ENCODE results near the gene TSR3.
A peak's percentile ranks its signal among the peaks of the same experiment; 100 is the strongest.

TSR3 gene

DNA sequence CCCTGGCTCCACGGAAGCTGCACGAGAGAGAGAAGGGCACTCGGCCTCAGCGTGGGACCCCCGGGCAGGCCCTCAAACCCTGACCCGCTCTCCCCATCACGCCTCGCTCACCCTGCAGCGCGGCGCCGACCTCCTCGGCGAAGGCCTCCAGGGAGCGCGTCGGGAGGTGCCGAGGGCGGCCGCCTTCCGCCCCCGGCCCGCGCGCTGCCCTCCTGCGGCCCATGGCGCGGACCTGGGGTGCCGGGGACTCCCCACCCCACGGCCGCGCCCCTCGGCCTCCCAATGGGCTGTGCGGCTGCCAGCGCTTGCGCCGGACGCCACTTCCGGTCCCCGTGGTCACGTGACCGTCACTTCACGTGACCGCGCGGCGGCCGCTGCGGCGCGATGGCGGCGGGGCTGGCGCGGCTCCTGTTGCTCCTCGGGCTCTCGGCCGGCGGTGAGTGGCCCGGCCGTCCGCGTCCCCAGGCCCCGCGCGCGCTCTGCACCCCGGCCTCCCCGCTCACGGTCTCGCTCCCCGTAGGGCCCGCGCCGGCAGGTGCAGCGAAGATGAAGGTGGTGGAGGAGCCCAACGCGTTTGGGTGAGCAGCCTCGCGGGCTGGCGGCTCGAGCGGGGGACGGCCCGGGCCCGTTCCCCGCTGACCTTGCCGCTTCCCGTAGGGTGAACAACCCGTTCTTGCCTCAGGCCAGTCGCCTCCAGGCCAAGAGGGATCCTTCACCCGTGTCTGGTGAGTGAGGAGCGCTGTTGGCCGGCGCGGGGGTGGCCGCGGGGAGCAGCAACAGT is at the start of gene TSR3, which contains the start of gene GNPTG:
TSR3 (minus strand) TSS at position 297 of the 781 bp plus-strand sequence; CDS start at position 223, 74 bp downstream.
GNPTG (plus strand) TSS at position 350 of the 781 bp plus-strand sequence; CDS start at position 385, 35 bp downstream.
- H3K9ac ChIP-seq (ENCODE audit: low read length), result peak within 1 kb of the TSS; percentile 82
- no peaks in the 10 kb centered on the region for H3K27me3 ChIP-seq (ENCODE audit: control insufficient read depth, insufficient read depth, low read length)
- peak within 1 kb of the TSS; percentile 35; the same call in 1 of the 2 replicates for H3K27ac ChIP-seq (ENCODE audit: low read depth, low read length)
- H3K4me1 ChIP-seq (ENCODE audit: control insufficient read depth, insufficient read depth, low read length), result peaks cover 9% of the 10 kb centered on the region
- H3K36me3 ChIP-seq (ENCODE audit: control insufficient read depth, insufficient read depth, low read length), result peaks cover 30% of the 10 kb centered on the region
- H3K4me3 ChIP-seq (ENCODE audit: low read depth, low read length), result peak within 1 kb of the TSS; percentile 87
- H3K9me3 ChIP-seq (ENCODE audit: control insufficient read depth, insufficient read depth, low read depth, low read length), result no peaks in the 10 kb centered on the region

DNA sequence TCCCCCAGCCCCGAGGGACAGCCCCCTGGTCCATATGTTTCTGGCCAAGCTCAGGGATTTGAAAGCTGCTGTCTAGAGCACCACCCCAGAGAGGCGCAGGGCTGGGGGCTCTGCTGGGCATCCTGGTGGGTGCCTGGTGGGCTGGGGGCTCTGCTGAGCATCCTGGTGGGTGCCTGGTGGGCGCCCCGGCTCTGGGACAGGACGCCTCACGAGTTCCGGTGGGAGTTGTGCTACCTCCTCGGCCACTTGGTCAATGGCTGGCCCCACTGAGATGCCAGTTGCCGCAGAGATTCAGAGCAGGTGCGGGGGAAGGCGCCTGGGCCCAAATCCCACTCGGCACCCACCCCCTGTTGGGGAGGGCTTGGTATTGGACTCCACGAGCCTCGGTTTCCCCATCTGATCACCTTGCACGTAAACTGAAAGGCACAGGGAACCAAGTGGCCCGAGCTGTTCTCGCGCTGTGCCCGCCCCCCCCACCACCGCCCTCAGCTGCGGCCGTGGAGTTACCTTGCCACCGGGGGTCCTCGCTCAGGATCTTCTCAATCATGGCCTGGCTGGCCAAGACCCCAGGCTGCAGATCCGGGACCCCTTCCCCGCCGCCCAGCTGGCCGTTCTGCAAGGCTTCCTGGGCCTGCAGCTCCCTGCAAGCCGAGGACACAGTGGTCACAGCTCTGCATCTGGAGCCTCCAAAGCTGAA is 49.5 kb upstream of the TSR3 start:
- no peak overlapping the region for H3K9ac ChIP-seq (ENCODE audit: low read length)
- H3K27me3 ChIP-seq (ENCODE audit: control insufficient read depth, insufficient read depth, low read length), result no peaks in the 10 kb centered on the region
- no peaks in the 10 kb centered on the region for H3K9me3 ChIP-seq (ENCODE audit: control insufficient read depth, insufficient read depth, low read depth, low read length)
- H3K27ac ChIP-seq (ENCODE audit: low read depth, low read length), result no peak overlapping the region
- H3K36me3 ChIP-seq (ENCODE audit: control insufficient read depth, insufficient read depth, low read length), result peaks cover 33% of the 10 kb centered on the region
- no peaks in the 10 kb centered on the region for H3K4me1 ChIP-seq (ENCODE audit: control insufficient read depth, insufficient read depth, low read length)
- no peak overlapping the region for H3K4me3 ChIP-seq (ENCODE audit: low read depth, low read length)

DNA sequence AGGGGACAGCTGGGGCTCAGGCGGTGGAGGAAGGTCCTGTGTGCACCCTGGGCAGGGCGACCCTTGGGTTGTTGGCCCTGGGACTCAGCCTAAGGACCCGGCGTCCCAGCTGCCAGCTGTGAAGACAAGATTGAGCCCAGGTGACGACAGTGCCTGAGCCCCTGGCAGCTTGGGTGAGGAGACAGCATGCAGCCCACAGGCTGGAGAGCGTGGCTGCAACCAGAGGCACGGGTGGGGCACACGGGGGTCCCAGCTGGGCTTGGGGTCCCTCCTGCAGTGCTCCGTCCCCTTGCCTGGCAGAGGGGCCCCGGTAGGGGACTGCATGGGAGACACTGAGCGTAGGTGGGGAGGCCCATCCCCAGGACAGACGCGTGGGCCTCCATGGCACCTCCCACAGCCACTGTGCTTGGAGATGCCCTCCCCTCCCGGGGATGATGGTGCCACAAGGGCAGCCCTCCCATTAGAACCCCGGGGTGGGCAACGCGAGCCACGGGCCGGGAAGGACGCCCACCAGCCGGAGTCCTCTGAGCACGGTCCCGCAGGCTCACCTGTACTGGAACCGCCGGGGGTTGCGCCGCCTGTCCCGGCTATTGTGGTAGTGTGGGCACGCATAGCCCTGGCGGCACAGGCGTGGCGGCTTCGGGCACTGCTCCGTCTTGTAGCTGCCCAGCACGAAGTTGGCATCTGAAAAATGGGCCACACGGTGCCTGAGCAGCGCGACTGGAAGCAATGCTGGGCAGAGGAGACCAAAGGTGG is 47.3 kb upstream of the TSR3 start:
- no peaks in the 10 kb centered on the region for H3K4me1 ChIP-seq (ENCODE audit: control insufficient read depth, insufficient read depth, low read length)
- no peak overlapping the region for H3K4me3 ChIP-seq (ENCODE audit: low read depth, low read length)
- H3K9ac ChIP-seq (ENCODE audit: low read length), result no peak overlapping the region
- no peaks in the 10 kb centered on the region for H3K27me3 ChIP-seq (ENCODE audit: control insufficient read depth, insufficient read depth, low read length)
- H3K27ac ChIP-seq (ENCODE audit: low read depth, low read length), result no peak overlapping the region
- peaks cover 34% of the 10 kb centered on the region for H3K36me3 ChIP-seq (ENCODE audit: control insufficient read depth, insufficient read depth, low read length)
- no peaks in the 10 kb centered on the region for H3K9me3 ChIP-seq (ENCODE audit: control insufficient read depth, insufficient read depth, low read depth, low read length)

DNA sequence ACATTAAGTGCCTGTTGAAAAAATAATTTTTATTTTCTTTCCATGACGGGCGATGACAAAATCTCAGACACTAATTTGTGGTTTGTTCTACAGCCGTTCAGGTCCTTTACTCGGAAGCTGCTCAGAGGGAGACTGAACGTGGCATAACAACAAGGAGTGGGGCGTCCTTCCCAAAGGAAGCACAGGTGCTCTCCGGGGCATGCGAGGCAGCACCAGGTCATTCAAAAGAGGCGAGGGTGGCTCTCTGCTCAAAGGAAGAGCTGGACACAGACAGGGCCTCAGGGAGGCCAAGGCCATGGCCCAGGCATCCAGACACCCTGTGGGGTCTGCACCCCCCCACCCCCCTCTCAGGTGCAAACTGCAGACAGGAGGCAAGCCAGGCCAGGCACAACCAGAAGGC is 46.7 kb upstream of the TSR3 start:
- Histone ChIP-seq H3K36me3 (ENCODE audit: control insufficient read depth, insufficient read depth, low read length) (peaks cover 41% of the 10 kb centered on the region), H3K4me1 (ENCODE audit: control insufficient read depth, insufficient read depth, low read length) (no peaks in the 10 kb centered on the region), H3K4me3 (ENCODE audit: low read depth, low read length) (no peak overlapping the region), H3K9me3 (ENCODE audit: control insufficient read depth, insufficient read depth, low read depth, low read length) (no peaks in the 10 kb centered on the region), H3K9ac (ENCODE audit: low read length) (no peak overlapping the region), H3K27me3 (ENCODE audit: control insufficient read depth, insufficient read depth, low read length) (no peaks in the 10 kb centered on the region), H3K27ac (ENCODE audit: low read depth, low read length) (no peak overlapping the region)

DNA sequence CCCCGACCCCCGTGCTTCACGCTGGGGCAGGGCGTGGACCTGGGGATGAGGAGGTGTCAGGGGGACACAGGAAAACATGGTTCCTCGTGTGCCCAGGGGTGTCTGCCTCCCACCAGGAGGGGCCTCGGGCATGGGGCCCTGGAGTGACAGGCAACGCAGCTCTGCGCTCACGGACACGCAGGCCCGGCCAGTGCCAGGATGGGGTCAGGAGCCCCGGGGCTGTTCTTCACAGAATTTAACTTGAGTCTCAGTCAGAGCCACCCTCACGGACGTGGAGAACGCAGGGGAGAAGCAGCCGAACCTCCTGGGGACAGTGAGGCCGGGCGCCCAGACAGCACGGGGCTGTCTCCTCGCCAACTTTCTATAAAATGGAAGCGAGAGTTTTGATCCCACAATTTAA is 46.1 kb upstream of the TSR3 start:
- H3K9ac ChIP-seq (ENCODE audit: low read length), result no peak overlapping the region
- no peaks in the 10 kb centered on the region for H3K27me3 ChIP-seq (ENCODE audit: control insufficient read depth, insufficient read depth, low read length)
- H3K36me3 ChIP-seq (ENCODE audit: control insufficient read depth, insufficient read depth, low read length), result peaks cover 41% of the 10 kb centered on the region
- H3K27ac ChIP-seq (ENCODE audit: low read depth, low read length), result no peak overlapping the region
- no peaks in the 10 kb centered on the region for H3K4me1 ChIP-seq (ENCODE audit: control insufficient read depth, insufficient read depth, low read length)
- no peak overlapping the region for H3K4me3 ChIP-seq (ENCODE audit: low read depth, low read length)
- H3K9me3 ChIP-seq (ENCODE audit: control insufficient read depth, insufficient read depth, low read depth, low read length), result no peaks in the 10 kb centered on the region

DNA sequence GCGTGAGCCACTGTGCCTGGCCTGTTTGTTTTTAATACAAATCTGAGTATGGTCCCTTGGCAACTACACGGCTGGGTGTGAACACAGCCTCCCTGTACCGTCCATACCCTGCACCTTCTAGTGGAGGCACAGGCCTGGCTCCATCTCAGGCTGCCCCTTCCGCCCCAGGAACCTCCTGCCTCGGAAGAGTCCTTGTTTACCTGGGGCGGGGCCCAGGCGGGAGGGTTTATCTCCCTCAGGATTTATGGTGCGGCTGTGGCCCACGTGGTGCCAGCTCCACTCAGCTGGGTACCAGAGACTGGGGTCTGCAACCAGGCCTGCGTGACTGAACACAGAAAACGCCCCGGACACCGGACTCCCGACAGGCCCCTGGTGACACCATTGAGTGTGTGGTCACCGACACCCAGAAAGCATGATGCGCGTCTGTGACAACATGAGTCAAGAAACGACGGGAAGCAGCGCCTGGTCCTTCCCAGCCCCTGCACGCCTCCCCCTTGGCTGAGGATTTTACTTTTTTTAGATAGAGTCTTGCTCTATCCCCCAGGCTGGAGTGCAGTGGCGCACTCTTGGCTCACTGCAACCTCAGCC is 43.9 kb upstream of the TSR3 start:
- Histone ChIP-seq H3K4me1 (ENCODE audit: control insufficient read depth, insufficient read depth, low read length) (no peaks in the 10 kb centered on the region), H3K4me3 (ENCODE audit: low read depth, low read length) (no peak overlapping the region), H3K36me3 (ENCODE audit: control insufficient read depth, insufficient read depth, low read length) (peaks cover 36% of the 10 kb centered on the region), H3K27me3 (ENCODE audit: control insufficient read depth, insufficient read depth, low read length) (no peaks in the 10 kb centered on the region), H3K9ac (ENCODE audit: low read length) (no peak overlapping the region), H3K27ac (ENCODE audit: low read depth, low read length) (no peak overlapping the region), H3K9me3 (ENCODE audit: control insufficient read depth, insufficient read depth, low read depth, low read length) (no peaks in the 10 kb centered on the region)

DNA sequence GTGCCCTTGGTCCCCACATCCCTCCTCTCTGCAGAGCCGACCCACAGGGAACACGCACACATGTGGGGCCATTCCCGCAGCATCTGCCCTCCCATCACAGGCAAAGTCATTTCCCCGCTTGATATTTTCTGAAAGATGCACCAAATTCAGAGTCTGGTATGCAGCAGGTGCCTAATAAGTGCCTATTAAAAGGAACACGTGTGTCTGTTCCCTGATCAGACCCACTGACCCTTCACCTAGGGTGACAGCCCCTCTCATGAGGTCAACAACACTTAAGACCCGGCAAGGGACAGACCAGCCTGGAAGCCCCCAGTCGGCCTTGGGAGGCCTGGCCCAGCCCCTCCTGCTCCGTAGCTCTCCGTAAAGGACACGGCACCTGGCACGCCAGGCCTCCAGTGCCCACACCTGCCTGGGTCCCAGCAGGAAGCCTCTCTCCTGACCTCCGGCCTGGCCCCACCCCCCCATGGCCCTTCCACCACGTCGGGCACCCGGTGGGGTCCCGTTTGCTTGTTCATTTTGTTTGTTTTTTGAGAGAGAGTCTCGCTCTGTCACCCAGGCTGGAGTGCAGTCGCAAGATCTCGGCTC is 42.8 kb upstream of the TSR3 start:
- Histone ChIP-seq H3K27ac (ENCODE audit: low read depth, low read length) (no peak overlapping the region), H3K9ac (ENCODE audit: low read length) (no peak overlapping the region), H3K27me3 (ENCODE audit: control insufficient read depth, insufficient read depth, low read length) (no peaks in the 10 kb centered on the region), H3K9me3 (ENCODE audit: control insufficient read depth, insufficient read depth, low read depth, low read length) (no peaks in the 10 kb centered on the region), H3K4me1 (ENCODE audit: control insufficient read depth, insufficient read depth, low read length) (no peaks in the 10 kb centered on the region), H3K36me3 (ENCODE audit: control insufficient read depth, insufficient read depth, low read length) (peaks cover 42% of the 10 kb centered on the region), H3K4me3 (ENCODE audit: low read depth, low read length) (no peak overlapping the region)

DNA sequence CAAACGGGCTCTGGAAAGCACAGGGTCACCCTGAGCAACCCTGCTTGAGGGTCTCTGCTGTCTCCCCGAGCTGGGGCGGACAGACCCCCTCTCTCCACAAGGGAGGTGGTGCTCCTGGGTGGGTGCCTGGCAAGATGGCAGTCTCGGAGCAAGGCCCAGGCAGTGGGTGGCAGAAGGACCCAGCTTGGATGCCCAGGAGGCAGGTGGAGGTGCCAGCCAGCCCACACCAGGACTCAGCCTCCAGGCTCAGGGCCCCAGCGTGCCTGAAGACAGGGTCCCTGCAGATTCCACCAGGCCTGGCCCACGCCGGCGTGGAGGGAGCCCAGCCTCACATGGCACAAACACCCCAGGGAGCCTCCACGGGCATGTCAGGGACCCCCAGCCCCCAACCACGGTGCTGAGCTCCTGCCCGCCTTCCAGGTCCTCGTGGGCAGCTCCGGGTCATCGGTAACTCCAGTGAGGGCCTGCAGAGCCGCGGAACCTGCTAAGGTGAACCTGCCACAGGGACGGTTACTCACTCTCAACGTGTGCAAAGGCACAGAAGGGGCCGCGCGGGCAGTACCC is 42.0 kb upstream of the TSR3 start:
- Histone ChIP-seq H3K27ac (ENCODE audit: low read depth, low read length) (no peak overlapping the region), H3K4me1 (ENCODE audit: control insufficient read depth, insufficient read depth, low read length) (no peaks in the 10 kb centered on the region), H3K4me3 (ENCODE audit: low read depth, low read length) (no peak overlapping the region), H3K27me3 (ENCODE audit: control insufficient read depth, insufficient read depth, low read length) (no peaks in the 10 kb centered on the region), H3K9me3 (ENCODE audit: control insufficient read depth, insufficient read depth, low read depth, low read length) (no peaks in the 10 kb centered on the region), H3K9ac (ENCODE audit: low read length) (no peak overlapping the region), H3K36me3 (ENCODE audit: control insufficient read depth, insufficient read depth, low read length) (peaks cover 35% of the 10 kb centered on the region)

DNA sequence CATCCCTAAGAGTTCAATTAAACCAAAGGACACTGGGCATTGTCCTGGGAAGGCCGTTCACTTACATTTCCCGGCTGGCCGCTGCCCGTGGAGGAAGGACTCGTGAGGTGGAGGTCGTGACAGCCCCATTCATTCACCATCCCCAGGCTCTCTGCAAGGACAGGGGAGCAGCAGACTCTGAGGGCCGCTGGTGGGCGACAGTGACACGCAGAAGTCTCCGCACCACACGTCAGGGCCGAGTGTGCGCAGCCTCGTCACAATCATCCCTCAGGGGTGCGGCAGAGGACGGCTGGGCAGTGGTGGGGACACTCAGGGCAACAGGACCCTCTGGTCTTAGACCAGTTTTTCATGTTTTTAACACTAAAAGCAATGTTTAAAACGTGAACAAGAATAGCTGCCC is 41.1 kb upstream of the TSR3 start:
- no peaks in the 10 kb centered on the region for H3K27me3 ChIP-seq (ENCODE audit: control insufficient read depth, insufficient read depth, low read length)
- H3K9me3 ChIP-seq (ENCODE audit: control insufficient read depth, insufficient read depth, low read depth, low read length), result no peaks in the 10 kb centered on the region
- H3K27ac ChIP-seq (ENCODE audit: low read depth, low read length), result no peak overlapping the region
- peaks cover 37% of the 10 kb centered on the region for H3K36me3 ChIP-seq (ENCODE audit: control insufficient read depth, insufficient read depth, low read length)
- no peak overlapping the region for H3K9ac ChIP-seq (ENCODE audit: low read length)
- no peaks in the 10 kb centered on the region for H3K4me1 ChIP-seq (ENCODE audit: control insufficient read depth, insufficient read depth, low read length)
- H3K4me3 ChIP-seq (ENCODE audit: low read depth, low read length), result no peak overlapping the region

DNA sequence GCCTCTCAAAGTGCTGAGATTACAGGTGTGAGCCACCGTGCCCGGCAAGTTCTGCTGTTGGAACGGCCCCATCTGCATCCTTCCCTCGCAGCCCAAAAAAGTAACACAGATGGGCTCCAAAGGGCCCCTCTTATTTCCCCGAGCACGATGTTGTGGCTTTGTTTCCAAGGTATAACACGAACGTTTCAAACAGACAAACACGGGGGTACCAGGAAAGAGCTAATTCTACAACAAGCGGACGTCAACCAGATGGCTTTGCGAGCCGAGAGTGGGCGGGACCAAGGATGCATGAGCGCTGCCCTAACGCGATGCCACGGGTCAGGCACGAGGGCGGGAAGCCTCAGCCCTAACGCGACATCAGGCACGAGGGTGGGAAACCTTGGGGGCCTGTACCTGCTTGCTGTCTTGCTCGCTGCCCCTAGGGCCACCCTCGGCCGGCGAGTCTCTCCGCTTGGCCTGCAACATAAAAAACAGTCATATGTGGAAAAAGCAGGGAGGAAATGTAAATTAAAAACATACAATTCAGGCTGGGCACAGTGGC is 38.6 kb upstream of the TSR3 start:
- H3K4me3 ChIP-seq (ENCODE audit: low read depth, low read length), result no peak overlapping the region
- H3K9ac ChIP-seq (ENCODE audit: low read length), result no peak overlapping the region
- no peak overlapping the region for H3K27ac ChIP-seq (ENCODE audit: low read depth, low read length)
- H3K9me3 ChIP-seq (ENCODE audit: control insufficient read depth, insufficient read depth, low read depth, low read length), result no peaks in the 10 kb centered on the region
- H3K36me3 ChIP-seq (ENCODE audit: control insufficient read depth, insufficient read depth, low read length), result peaks cover 37% of the 10 kb centered on the region
- H3K27me3 ChIP-seq (ENCODE audit: control insufficient read depth, insufficient read depth, low read length), result no peaks in the 10 kb centered on the region
- H3K4me1 ChIP-seq (ENCODE audit: control insufficient read depth, insufficient read depth, low read length), result no peaks in the 10 kb centered on the region
